HepG2 (cell line): ENCODE results near the gene PSENEN. TPM values are rescaled to one million over a fixed set of nuclear protein-coding genes. Genes with fewer than 3 reads are reported as not detected.
A peak's percentile ranks its signal among the peaks of the same experiment; 100 is the strongest.

Experiments used
- FOSL1 ChIP-seq: sonication (generic); formaldehyde crosslinking; IDR thresholded peaks from 2 replicates; pipeline ENCODE4 v1.9.0; 2021; ENCODE audit warnings: missing genetic modification reagents, borderline replicate concordance
- MAFF ChIP-seq: IDR thresholded peaks from 2 replicates; pipeline ENCODE4 v1.6.1; 2011; ENCODE audit warnings: low read depth, low read length, improper control_type of control experiment
- MTA1 ChIP-seq: sonication (generic); formaldehyde crosslinking; IDR thresholded peaks from 2 replicates; pipeline ENCODE4 v1.4.0; 2020; ENCODE audit warnings: missing genetic modification reagents, mild to moderate bottlenecking, borderline replicate concordance
- RCOR2 ChIP-seq: IDR thresholded peaks from 2 replicates; pipeline ENCODE4 v1.6.1; 2016; ENCODE audit warnings: missing biosample characterization, missing genetic modification reagents
- RORA ChIP-seq: sonication (generic); formaldehyde crosslinking; IDR thresholded peaks from 2 replicates; pipeline ENCODE4 v1.5.0; 2020; ENCODE audit warnings: mild to moderate bottlenecking, missing genetic modification reagents, moderate library complexity
- SP4 ChIP-seq: sonication (generic); formaldehyde crosslinking; IDR thresholded peaks from 2 replicates; pipeline ENCODE4 v1.8.1; 2023; ENCODE audit warnings: mild to moderate bottlenecking, missing genetic modification reagents
- SSRP1 ChIP-seq: IDR thresholded peaks from 2 replicates; pipeline ENCODE4 v1.6.1; 2016; ENCODE audit warnings: control low read depth
- TCF7L2 ChIP-seq: IDR thresholded peaks from 2 replicates; pipeline ENCODE4 v1.6.1; 2011; ENCODE audit warnings: mild to moderate bottlenecking, low read depth, low read length, moderate library complexity
- TEAD3 ChIP-seq: optimal IDR thresholded peaks from 2 replicates; pipeline ENCODE3; 2016; ENCODE audit warnings: borderline replicate concordance
- ZBTB21 ChIP-seq: sonication (generic); formaldehyde crosslinking; IDR thresholded peaks from 2 replicates; pipeline ENCODE4 v1.4.0; 2020; ENCODE audit warnings: missing genetic modification reagents
- ZNF121 ChIP-seq: sonication (generic); formaldehyde crosslinking; IDR thresholded peaks from 2 replicates; pipeline ENCODE4 v1.5.0; 2020; ENCODE audit warnings: mild to moderate bottlenecking, missing genetic modification reagents
- ZNF180 ChIP-seq: sonication (generic); formaldehyde crosslinking; IDR thresholded peaks from 2 replicates; pipeline ENCODE4 v1.4.0; 2020; ENCODE audit warnings: low read depth, missing genetic modification reagents, borderline replicate concordance
- ZNF282 ChIP-seq: fragments of 450-650 bp; IDR thresholded peaks from 2 replicates; pipeline ENCODE4 v1.6.1; 2018; ENCODE audit not compliant: partially characterized antibody
- ZNF292 ChIP-seq: sonication (generic); formaldehyde crosslinking; IDR thresholded peaks from 2 replicates; pipeline ENCODE4 v1.8.1; 2022; ENCODE audit warnings: mild to moderate bottlenecking, low read depth, missing genetic modification reagents, borderline replicate concordance
- ZNF614 ChIP-seq: IDR thresholded peaks from 2 replicates; pipeline ENCODE4 v1.6.1; 2018; ENCODE audit warnings: missing biosample characterization, missing genetic modification reagents, inconsistent platforms, borderline replicate concordance
- ZNF619 ChIP-seq: sonication (generic); formaldehyde crosslinking; IDR thresholded peaks from 2 replicates; pipeline ENCODE4 v1.4.0; 2020; ENCODE audit warnings: mild to moderate bottlenecking, missing genetic modification reagents
- ZNF777 ChIP-seq: sonication (generic); formaldehyde crosslinking; IDR thresholded peaks from 2 replicates; pipeline ENCODE4 v1.4.0; 2020; ENCODE audit warnings: missing genetic modification reagents
- polyA plus RNA-seq, 8 experiments: library from polyadenylated mRNA; depleted of rRNA in 3 of 8; stranded (reverse) in 7 of 8; unstranded in 1 of 8; fragments of >200 nt; fragmentation: Illumina TruSeq in 4 of 8; extraction: Trizol in 4 of 8; gene quantifications; 2 replicates each; pipeline versions ENCODE4 v1.2.1 to v1.2.3, GENCODE V29; 2011 to 2016; ENCODE audit warnings: low read depth in 4 of 8, missing spikeins in 1 of 8, mixed read lengths in 1 of 8; ENCODE audit not compliant: insufficient read depth in 1 of 8
- total RNA-seq, 5 experiments: library from RNA; depleted of rRNA; stranded (reverse); fragments of >200 nt; fragmentation: Illumina TruSeq; extraction: Trizol; gene quantifications; 2 replicates each; pipeline ENCODE4 v1.2.3, GENCODE V29; 2016; ENCODE audit warnings: low read depth in 1 of 5
- TF ChIP-seq, protein P1 (sequence below): sonication (generic); formaldehyde crosslinking; IDR thresholded peaks from 2 replicates; pipeline ENCODE4 v1.4.0; 2020; ENCODE audit warnings: missing genetic modification reagents
- TF ChIP-seq, protein P2 (sequence below): sonication (generic); formaldehyde crosslinking; IDR thresholded peaks from 2 replicates; pipeline ENCODE4 v1.4.0; 2020; ENCODE audit warnings: missing genetic modification reagents
- TF ChIP-seq, protein P3 (sequence below): sonication (generic); formaldehyde crosslinking; IDR thresholded peaks from 2 replicates; pipeline ENCODE4 v1.4.0; 2020; ENCODE audit warnings: missing genetic modification reagents, mild to moderate bottlenecking, borderline replicate concordance
- TF ChIP-seq, protein P4 (sequence below): fragments of 450-650 bp; IDR thresholded peaks from 2 replicates; pipeline ENCODE4 v1.6.1; 2016

The PSENEN gene
- total and polyA plus RNA-seq, 2 of the 13 experiments (the other 11 are each of a cell fraction or from before 2014, with no cell fraction given) = 16.9 to 34.2 TPM

DNA sequence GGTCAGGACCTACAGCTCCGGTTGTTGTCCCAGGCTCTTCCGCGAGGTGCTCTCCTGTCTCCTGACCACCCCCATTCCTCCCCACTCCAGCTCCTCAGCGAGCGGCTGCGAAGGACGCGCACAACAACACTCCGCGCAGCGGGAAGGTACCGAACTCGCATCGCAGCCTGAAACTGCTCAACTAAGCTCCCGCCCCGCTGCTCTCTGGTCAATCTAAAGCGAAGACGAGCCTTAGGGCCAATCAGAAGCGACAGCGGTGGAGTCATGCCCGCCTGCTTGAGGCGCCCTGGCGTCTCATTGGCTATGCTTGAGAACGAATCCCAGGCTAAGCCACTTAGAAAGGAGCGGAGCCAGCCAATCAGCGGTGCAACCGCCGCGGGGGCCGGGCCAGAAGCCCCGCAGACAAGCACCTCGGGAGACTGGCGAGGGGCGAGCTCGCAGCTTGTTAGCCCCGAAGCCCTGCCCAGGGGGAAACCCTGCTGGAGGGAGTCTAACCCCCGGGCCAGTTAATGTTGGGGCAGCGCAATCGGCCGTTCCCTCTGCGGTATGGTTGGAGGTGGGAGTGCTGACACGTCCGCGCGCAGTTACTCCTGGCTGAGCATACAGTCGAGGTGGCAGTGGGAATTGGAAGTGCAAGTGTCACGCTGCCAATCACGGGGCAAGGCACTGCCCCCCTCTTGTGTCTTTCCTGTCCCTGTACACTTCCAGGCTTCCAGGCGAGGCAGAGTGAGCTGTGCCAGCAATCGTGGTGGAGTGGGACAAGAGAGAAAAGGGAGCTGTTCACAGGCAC is 43.0 kb upstream of the PSENEN start (continued):
- TF ChIP-seq RORA (CRISPR knock-in tag) (no peak), ZNF619 (CRISPR knock-in tag) (no peak), ZNF777 (CRISPR knock-in tag) (0 out of 2 replicates have a peak, but pooled peaks have one; percentile 45), ZNF292 (CRISPR knock-in tag) (no peak; the same call in 1 of the 2 replicates), ZNF282 (no peak), ZNF614 (CRISPR knock-in tag) (no peak), TCF7L2 (no peak), MTA1 (CRISPR knock-in tag) (no peak), FOSL1 (CRISPR knock-in tag) (no peak), SP4 (peak; percentile 96), RCOR2 (CRISPR knock-in tag) (no peak), ZNF180 (CRISPR knock-in tag) (no peak), MAFF (no peak), TEAD3 (CRISPR knock-in tag) (peak; percentile 10), ZNF121 (no peak), SSRP1 (no peak), ZBTB21 (no peak)
- TF ChIP-seq, protein P1, sequence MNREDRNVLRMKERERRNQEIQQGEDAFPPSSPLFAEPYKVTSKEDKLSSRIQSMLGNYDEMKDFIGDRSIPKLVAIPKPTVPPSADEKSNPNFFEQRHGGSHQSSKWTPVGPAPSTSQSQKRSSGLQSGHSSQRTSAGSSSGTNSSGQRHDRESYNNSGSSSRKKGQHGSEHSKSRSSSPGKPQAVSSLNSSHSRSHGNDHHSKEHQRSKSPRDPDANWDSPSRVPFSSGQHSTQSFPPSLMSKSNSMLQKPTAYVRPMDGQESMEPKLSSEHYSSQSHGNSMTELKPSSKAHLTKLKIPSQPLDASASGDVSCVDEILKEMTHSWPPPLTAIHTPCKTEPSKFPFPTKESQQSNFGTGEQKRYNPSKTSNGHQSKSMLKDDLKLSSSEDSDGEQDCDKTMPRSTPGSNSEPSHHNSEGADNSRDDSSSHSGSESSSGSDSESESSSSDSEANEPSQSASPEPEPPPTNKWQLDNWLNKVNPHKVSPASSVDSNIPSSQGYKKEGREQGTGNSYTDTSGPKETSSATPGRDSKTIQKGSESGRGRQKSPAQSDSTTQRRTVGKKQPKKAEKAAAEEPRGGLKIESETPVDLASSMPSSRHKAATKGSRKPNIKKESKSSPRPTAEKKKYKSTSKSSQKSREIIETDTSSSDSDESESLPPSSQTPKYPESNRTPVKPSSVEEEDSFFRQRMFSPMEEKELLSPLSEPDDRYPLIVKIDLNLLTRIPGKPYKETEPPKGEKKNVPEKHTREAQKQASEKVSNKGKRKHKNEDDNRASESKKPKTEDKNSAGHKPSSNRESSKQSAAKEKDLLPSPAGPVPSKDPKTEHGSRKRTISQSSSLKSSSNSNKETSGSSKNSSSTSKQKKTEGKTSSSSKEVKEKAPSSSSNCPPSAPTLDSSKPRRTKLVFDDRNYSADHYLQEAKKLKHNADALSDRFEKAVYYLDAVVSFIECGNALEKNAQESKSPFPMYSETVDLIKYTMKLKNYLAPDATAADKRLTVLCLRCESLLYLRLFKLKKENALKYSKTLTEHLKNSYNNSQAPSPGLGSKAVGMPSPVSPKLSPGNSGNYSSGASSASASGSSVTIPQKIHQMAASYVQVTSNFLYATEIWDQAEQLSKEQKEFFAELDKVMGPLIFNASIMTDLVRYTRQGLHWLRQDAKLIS = no peak
- TF ChIP-seq, protein P2, sequence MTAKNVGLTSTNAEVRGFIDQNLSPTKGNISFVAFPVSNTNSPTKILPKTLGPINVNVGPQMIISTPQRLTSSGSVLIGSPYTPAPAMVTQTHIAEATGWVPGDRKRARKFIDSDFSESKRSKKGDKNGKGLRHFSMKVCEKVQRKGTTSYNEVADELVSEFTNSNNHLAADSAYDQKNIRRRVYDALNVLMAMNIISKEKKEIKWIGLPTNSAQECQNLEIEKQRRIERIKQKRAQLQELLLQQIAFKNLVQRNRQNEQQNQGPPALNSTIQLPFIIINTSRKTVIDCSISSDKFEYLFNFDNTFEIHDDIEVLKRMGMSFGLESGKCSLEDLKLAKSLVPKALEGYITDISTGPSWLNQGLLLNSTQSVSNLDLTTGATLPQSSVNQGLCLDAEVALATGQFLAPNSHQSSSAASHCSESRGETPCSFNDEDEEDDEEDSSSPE (CRISPR knock-in tag) = peak; percentile 76; the same call in 1 of the 2 replicates
- TF ChIP-seq, protein P3, sequence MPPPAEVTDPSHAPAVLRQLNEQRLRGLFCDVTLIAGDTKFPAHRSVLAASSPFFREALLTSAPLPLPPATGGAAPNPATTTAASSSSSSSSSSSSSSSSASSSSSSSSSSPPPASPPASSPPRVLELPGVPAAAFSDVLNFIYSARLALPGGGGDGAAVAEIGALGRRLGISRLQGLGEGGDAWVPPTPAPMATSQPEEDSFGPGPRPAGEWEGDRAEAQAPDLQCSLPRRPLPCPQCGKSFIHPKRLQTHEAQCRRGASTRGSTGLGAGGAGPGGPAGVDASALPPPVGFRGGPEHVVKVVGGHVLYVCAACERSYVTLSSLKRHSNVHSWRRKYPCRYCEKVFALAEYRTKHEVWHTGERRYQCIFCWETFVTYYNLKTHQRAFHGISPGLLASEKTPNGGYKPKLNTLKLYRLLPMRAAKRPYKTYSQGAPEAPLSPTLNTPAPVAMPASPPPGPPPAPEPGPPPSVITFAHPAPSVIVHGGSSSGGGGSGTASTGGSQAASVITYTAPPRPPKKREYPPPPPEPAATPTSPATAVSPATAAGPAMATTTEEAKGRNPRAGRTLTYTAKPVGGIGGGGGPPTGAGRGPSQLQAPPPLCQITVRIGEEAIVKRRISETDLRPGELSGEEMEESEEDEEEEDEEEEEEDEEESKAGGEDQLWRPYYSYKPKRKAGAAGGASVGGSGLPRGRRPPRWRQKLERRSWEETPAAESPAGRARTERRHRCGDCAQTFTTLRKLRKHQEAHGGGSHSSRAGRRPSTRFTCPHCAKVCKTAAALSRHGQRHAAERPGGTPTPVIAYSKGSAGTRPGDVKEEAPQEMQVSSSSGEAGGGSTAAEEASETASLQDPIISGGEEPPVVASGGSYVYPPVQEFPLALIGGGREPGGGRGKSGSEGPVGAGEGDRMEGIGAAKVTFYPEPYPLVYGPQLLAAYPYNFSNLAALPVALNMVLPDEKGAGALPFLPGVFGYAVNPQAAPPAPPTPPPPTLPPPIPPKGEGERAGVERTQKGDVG = 0 out of 2 replicates have a peak, but pooled peaks have one; percentile 32
- TF ChIP-seq, protein P4, sequence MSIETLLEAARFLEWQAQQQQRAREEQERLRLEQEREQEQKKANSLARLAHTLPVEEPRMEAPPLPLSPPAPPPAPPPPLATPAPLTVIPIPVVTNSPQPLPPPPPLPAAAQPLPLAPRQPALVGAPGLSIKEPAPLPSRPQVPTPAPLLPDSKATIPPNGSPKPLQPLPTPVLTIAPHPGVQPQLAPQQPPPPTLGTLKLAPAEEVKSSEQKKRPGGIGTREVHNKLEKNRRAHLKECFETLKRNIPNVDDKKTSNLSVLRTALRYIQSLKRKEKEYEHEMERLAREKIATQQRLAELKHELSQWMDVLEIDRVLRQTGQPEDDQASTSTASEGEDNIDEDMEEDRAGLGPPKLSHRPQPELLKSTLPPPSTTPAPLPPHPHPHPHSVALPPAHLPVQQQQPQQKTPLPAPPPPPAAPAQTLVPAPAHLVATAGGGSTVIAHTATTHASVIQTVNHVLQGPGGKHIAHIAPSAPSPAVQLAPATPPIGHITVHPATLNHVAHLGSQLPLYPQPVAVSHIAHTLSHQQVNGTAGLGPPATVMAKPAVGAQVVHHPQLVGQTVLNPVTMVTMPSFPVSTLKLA = no peak
